Ascending aorta (tissue), 2 donors: Measurements from ENCODE around the gene HDAC2. TPM values are rescaled to one million over a fixed set of nuclear protein-coding genes. Genes with fewer than 3 reads are reported as not detected.

Experiments
- DNase-seq, 2 donors: peaks; one replicate each; pipeline ENCODE4 v3.0.0-alpha.2; 2019; ENCODE audit warnings: low spot score in 2 of 2
- H3K27ac ChIP-seq, 2 donors: fragments of 200-600 bp; sonication (generic); one replicate each; pipeline ENCODE4 v1.5.1; 2016 to 2017; ENCODE audit warnings: mild to moderate bottlenecking in 1 of 2
- H3K27me3 ChIP-seq: fragments of 200-600 bp; sonication (generic); one replicate; pipeline ENCODE4 v1.5.1; 2017
- H3K36me3 ChIP-seq, 2 donors: fragments of 200-600 bp; sonication (generic); one replicate each; pipeline ENCODE4 v1.5.1; 2016
- H3K4me1 ChIP-seq, 2 donors: fragments of 200-600 bp; sonication (generic); one replicate each; pipeline ENCODE4 v1.5.1; 2016 to 2017; ENCODE audit warnings: mild to moderate bottlenecking in 1 of 2
- H3K4me3 ChIP-seq, 2 donors: fragments of 200-600 bp; sonication (generic); one replicate each; pipeline ENCODE4 v1.5.1; 2016 to 2017; ENCODE audit warnings: mild to moderate bottlenecking in 1 of 2
- H3K9me3 ChIP-seq, 2 donors: fragments of 200-600 bp; sonication (generic); one replicate each; pipeline ENCODE4 v1.5.1; 2016
- intact Hi-C: fragments of 100-400 bp; cut with DNase I; formaldehyde crosslinking; loops from one replicate; pipeline ENCODE4 v1.15.1; 2023
- total RNA-seq: library from RNA; depleted of rRNA; stranded (reverse); fragments of >200 nt; gene quantifications from one replicate; pipeline ENCODE4 v1.1.0, GENCODE V29; 2016
- TF ChIP-seq, protein P1 (sequence below), 3 experiments: fragments of 200-600 bp in 2 of 3; fragments of 450-650 bp in 1 of 3; sonication (generic) in 2 of 3; IDR thresholded peaks; one replicate each; pipeline ENCODE4 v1.5.1; 2016 to 2019; ENCODE audit warnings: antibody characterized with exemption in 3 of 3, mild to moderate bottlenecking in 1 of 3, moderate library complexity in 1 of 3

Gene HDAC2
- total RNA-seq, 1 donor from 2014 or later: 19.1 TPM

DNA sequence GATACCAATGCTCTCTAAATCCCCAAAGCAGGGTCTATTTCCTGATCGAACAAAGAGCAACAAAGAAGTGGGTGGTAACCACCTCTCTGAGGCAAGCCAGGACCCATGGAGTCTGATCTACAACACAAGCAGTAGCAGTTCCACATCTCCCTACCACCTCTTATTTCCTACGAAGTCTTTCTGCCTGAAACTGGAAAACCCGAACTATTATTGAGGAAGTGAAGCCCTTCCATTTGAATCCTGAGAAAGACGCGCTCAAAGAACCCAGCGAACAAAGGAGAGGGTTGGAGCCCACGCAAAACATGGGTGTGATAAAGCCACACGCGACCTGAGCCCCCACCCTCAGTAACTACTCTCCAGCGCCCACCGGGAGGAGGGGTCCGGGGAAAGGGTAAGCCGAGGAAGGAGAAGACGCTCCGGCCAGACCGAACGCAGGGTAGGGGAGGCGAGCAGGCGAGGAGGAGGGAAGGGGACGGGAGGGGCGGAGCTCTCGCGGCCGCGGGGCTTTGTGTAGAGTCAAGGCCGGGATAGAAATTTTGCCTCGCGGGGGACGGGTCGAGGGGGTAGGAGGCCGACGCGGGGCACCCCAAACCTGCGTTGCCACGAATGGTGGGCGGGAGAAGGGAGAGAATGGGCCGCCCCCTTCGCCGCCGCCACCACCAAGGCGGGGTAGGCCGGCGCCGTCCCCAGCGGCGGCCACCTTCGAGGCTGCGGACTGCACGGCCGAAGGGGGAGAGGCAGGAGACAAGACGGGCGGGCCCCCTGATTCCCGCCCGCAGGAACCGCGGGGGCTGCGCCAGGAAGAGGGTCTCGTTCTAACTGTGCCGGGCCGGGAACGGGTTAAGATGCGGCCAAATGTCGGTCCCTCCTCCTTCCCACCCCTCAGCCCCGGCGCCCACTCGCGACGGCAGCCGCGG, 802 bp downstream of the HDAC2 start:
- Histone ChIP-seq H3K4me3 (peak overlapping the region; percentile 75 to 85), H3K9me3 (no peaks in the 10 kb centered on the region), H3K27me3 (no peaks in the 10 kb centered on the region), H3K27ac (peak overlapping the region; percentile 88 to 90), H3K36me3 (no peaks in the 10 kb centered on the region), H3K4me1 (peaks cover 3 to 13% of the 10 kb centered on the region in 2 donors)
- DNase-seq: peak in 1 of 2 donors; percentile 75
- intact Hi-C loops: loop anchor here (5.0 kb wide), 1 partner anchor 137 kb away; no protein-coding TSS in a partner anchor
- TF ChIP-seq, protein P1, sequence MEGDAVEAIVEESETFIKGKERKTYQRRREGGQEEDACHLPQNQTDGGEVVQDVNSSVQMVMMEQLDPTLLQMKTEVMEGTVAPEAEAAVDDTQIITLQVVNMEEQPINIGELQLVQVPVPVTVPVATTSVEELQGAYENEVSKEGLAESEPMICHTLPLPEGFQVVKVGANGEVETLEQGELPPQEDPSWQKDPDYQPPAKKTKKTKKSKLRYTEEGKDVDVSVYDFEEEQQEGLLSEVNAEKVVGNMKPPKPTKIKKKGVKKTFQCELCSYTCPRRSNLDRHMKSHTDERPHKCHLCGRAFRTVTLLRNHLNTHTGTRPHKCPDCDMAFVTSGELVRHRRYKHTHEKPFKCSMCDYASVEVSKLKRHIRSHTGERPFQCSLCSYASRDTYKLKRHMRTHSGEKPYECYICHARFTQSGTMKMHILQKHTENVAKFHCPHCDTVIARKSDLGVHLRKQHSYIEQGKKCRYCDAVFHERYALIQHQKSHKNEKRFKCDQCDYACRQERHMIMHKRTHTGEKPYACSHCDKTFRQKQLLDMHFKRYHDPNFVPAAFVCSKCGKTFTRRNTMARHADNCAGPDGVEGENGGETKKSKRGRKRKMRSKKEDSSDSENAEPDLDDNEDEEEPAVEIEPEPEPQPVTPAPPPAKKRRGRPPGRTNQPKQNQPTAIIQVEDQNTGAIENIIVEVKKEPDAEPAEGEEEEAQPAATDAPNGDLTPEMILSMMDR (IDR thresholded peaks at IDR 0.05): no peak

GRCh38 chr6:113968472-113968871, 2.5 kb downstream of the HDAC2 start:
- no peaks in the 10 kb centered on the region for H3K36me3 ChIP-seq
- no peak overlapping the region for H3K27ac ChIP-seq
- TF ChIP-seq, protein P1 (IDR thresholded peaks at IDR 0.05): no peak
- H3K9me3 ChIP-seq: no peaks in the 10 kb centered on the region
- H3K27me3 ChIP-seq: no peaks in the 10 kb centered on the region
- DNase-seq: no peak
- intact Hi-C loops: no loop called here
- H3K4me1 ChIP-seq: peaks cover 3 to 13% of the 10 kb centered on the region in 2 donors
- H3K4me3 ChIP-seq: peak overlapping the region; percentile 19 to 85

- H3K4me1 ChIP-seq: peaks cover 3 to 13% of the 10 kb centered on the region in 2 donors
- intact Hi-C loops: no loop called here
- TF ChIP-seq, protein P1 (IDR thresholded peaks at IDR 0.05): no peak
Observed at GRCh38 chr6:113967777-113968176, 3.2 kb downstream of the HDAC2 start.

DNA sequence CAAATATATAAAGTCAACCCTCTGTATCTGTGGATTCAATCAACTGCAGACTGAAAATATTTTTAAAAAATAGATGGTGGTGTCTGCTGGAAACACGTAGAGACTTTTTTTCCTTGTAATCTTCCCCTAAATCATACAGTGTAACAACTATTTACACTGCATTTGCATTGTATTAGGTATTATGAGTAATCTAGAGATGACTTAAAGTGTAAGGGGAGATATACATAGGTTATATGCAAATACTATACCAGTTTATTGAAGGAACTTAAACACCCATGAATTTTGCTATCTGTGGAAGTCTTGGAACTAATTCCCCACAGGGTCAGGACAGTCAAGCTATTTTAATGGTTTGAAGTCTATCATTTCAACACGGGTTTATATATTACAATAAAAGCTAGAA, 10.2 kb downstream of the HDAC2 start:
- no peaks in the 10 kb centered on the region for H3K9me3 ChIP-seq
- DNase-seq: no peak
- intact Hi-C loops: no loop called here
- H3K4me1 ChIP-seq: no peaks in the 10 kb centered on the region
- TF ChIP-seq, protein P1 (IDR thresholded peaks at IDR 0.05): no peak
- peaks cover 0 to 7% of the 10 kb centered on the region in 2 donors for H3K36me3 ChIP-seq
- H3K27me3 ChIP-seq: no peaks in the 10 kb centered on the region
- no peak overlapping the region for H3K27ac ChIP-seq
- H3K4me3 ChIP-seq: no peak overlapping the region

More at GRCh38 chr6:113967777-113968176, 3.2 kb downstream of the HDAC2 start:
- H3K36me3 ChIP-seq: no peaks in the 10 kb centered on the region
- no peak overlapping the region for H3K27ac ChIP-seq
- DNase-seq: no peak
- no peaks in the 10 kb centered on the region for H3K9me3 ChIP-seq
- no peak overlapping the region for H3K4me3 ChIP-seq
- no peaks in the 10 kb centered on the region for H3K27me3 ChIP-seq

GRCh38 chr6:113959235-113959634, 11.7 kb downstream of the HDAC2 start:
- DNase-seq: no peak
- no peaks in the 10 kb centered on the region for H3K27me3 ChIP-seq
- no peaks in the 10 kb centered on the region for H3K9me3 ChIP-seq
- intact Hi-C loops: no loop called here
- no peaks in the 10 kb centered on the region for H3K4me1 ChIP-seq
- no peak overlapping the region for H3K4me3 ChIP-seq
- peaks cover 4 to 7% of the 10 kb centered on the region in 2 donors for H3K36me3 ChIP-seq
- no peak overlapping the region for H3K27ac ChIP-seq
- TF ChIP-seq, protein P1 (IDR thresholded peaks at IDR 0.05): no peak
